Measurements from ENCODE around the gene U2AF1. TPM values are rescaled to one million over a fixed set of nuclear protein-coding genes. Genes with fewer than 3 reads are reported as not detected.
A peak's percentile ranks its signal among the peaks of the same experiment; 100 is the strongest.
"Not testable (repeated sequence)": the region's sequence is repeated elsewhere in the genome, so short reads cannot be mapped to it uniquely, and the experiment has no call there.

The U2AF1 gene
- polyA plus RNA-seq, 2 of the 4 experiments (the other 2 are of a cell fraction): 98.7 to 103 TPM

- FAIRE-seq, POLR2A ChIA-PET, ATAC-seq: not testable (repeated sequence)
Observed at GRCh38 chr21:43109006-43109405, 1.6 kb upstream of the U2AF1 start.

GRCh38 chr21:43108177-43108576 lies 807 bp upstream of the U2AF1 start:
- H3K27ac ChIP-seq; CTCF ChIA-PET; ATAC-seq; DNase-seq (ENCODE audit: low read depth in 1 of 2, low spot score in 1 of 2); POLR2A ChIA-PET; H3K4me3 ChIP-seq; H3K9me3 ChIP-seq; H3K4me2 ChIP-seq; FAIRE-seq; H3K4me1 ChIP-seq: not testable (repeated sequence)
- no CpG with 5 or more reads among the region's 17 CpGs for WGBS (ENCODE audit: missing lambda C conversion rate)

More at GRCh38 chr21:43109006-43109405, 1.6 kb upstream of the U2AF1 start:
- H3K9me3 ChIP-seq; H3K4me1 ChIP-seq; DNase-seq (ENCODE audit: low read depth in 1 of 2, low spot score in 1 of 2); H3K27ac ChIP-seq; H3K4me3 ChIP-seq; H3K4me2 ChIP-seq; CTCF ChIA-PET: not testable (repeated sequence)
- WGBS (ENCODE audit: missing lambda C conversion rate): no CpG with 5 or more reads among the region's 7 CpGs

DNA sequence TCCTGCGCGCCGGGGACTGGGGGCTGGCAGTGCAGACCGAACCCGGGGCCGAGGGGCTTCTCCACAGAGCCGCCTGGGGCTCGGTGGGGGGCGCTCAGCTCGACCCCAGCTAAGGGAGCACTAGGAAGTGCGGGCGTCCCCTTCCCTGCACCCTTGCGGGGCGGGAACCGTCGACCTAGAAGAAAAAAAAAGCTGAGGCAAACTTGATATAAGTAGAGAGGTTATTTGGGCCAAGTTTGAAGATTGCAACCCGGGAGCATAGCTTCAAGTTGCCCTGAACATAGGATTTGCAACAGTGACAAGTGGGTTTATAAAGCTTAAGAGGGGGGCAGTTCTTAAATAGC lies 396 bp upstream of the U2AF1 start:
- no CpG with 5 or more reads among the region's 17 CpGs for WGBS (ENCODE audit: missing lambda C conversion rate)
- H3K27ac ChIP-seq; CTCF ChIA-PET; H3K4me2 ChIP-seq; H3K9me3 ChIP-seq; DNase-seq (ENCODE audit: low read depth in 1 of 2, low spot score in 1 of 2); FAIRE-seq; POLR2A ChIA-PET; H3K4me1 ChIP-seq; H3K4me3 ChIP-seq: not testable (repeated sequence)
- peak in 1 of 2 experiments; percentile 75; a peak in 1 of 6 replicates for ATAC-seq

DNA sequence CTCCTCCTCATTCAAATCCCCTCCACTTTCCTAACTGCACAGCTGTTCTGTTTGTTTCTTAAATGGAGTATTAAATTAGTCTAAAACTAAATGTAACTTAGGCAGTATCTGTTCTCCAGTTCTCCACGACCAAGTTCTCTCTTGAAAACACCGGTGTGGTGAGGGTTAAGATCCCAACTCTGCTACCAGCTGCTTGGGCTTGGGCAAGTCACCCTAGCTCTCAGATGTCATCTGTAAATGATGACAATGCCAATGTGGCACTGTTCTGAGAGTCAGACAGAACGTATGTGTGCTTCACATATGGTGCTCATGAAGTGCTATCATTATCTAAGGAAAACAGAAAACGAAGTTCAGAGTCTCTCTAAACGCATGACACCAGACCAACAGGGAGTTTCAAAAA lies 2.7 kb downstream of the U2AF1 start:
- WGBS (ENCODE audit: missing lambda C conversion rate): 86% methylated on average over 2 of the region's 5 CpGs
- FAIRE-seq, POLR2A ChIA-PET: not testable (repeated sequence)

GRCh38 chr21:43102281-43102680 lies 5.1 kb downstream of the U2AF1 start:
- POLR2A ChIA-PET; H3K4me1 ChIP-seq; H3K4me3 ChIP-seq; H3K9me3 ChIP-seq; DNase-seq (ENCODE audit: low read depth in 1 of 2, low spot score in 1 of 2); FAIRE-seq; ATAC-seq; H3K4me2 ChIP-seq; H3K27ac ChIP-seq; CTCF ChIA-PET: not testable (repeated sequence)
- no CpG with 5 or more reads among the region's 4 CpGs for WGBS (ENCODE audit: missing lambda C conversion rate)

More for the DNA sequence above, 2.7 kb downstream of the U2AF1 start:
- H3K4me1 ChIP-seq; H3K9me3 ChIP-seq; DNase-seq (ENCODE audit: low read depth in 1 of 2, low spot score in 1 of 2); H3K4me2 ChIP-seq; ATAC-seq; CTCF ChIA-PET; H3K4me3 ChIP-seq; H3K27ac ChIP-seq: not testable (repeated sequence)

- DNase-seq (ENCODE audit: low read depth in 1 of 2, low spot score in 1 of 2); H3K9me3 ChIP-seq; ATAC-seq; H3K27ac ChIP-seq; H3K4me1 ChIP-seq; POLR2A ChIA-PET; H3K4me3 ChIP-seq; H3K4me2 ChIP-seq; FAIRE-seq; CTCF ChIA-PET: not testable (repeated sequence)
- WGBS (ENCODE audit: missing lambda C conversion rate): no CpG with 5 or more reads among the region's 5 CpGs
Observed at GRCh38 chr21:43101676-43102075, 5.7 kb downstream of the U2AF1 start.

DNA sequence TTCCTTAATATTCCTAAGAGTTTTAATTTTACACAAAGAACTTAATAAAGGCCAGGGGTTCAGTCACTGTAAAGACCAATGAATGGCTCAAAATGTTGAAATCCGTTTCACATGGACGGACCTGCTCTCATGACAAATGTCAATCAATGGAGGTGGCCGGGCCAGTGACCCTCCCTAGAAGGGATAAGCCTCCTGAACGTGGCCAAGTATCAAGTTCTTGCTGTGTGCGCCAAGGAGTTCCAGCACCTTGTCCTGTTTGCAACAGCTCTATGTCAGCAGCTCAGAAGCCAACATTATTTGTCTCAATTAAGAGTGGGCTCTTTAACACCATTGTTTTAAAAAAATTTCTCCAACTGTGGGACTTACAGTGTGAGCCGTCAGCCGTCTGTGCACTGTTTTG lies 6.4 kb downstream of the U2AF1 start:
- H3K9me3 ChIP-seq; FAIRE-seq; H3K27ac ChIP-seq; POLR2A ChIA-PET; DNase-seq (ENCODE audit: low read depth in 1 of 2, low spot score in 1 of 2); H3K4me3 ChIP-seq; H3K4me1 ChIP-seq; CTCF ChIA-PET; H3K4me2 ChIP-seq; ATAC-seq: not testable (repeated sequence)
- WGBS (ENCODE audit: missing lambda C conversion rate): no CpG with 5 or more reads among the region's 7 CpGs

- FAIRE-seq; H3K4me1 ChIP-seq; H3K4me2 ChIP-seq; POLR2A ChIA-PET; H3K27ac ChIP-seq; CTCF ChIA-PET; DNase-seq (ENCODE audit: low read depth in 1 of 2, low spot score in 1 of 2); H3K9me3 ChIP-seq; H3K4me3 ChIP-seq: not testable (repeated sequence)
- WGBS (ENCODE audit: missing lambda C conversion rate): no CpG with 5 or more reads among the region's 16 CpGs
- peak; percentile 65 to 71; a peak in 5 of 6 replicates for ATAC-seq
Observed at GRCh38 chr21:43091979-43092614, 15.3 kb downstream of the U2AF1 start.

DNA sequence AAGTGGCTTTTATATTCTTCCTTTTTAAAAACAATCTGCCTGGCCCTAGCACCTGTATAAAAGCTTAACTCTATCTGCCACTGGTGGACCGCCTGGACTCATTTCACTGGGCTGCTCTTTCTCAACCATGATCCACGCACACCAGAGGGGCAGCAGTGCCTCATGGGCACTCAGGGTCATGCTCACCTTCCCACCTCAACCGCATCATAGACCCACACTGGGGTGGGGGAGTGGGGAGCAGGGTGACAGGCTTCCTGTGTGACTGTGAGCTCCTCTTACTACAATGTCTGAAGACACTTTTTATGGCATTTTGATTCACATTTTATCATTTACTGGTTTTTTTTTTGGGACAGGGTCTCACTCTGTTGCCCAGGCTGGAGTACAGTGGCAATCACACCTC lies 16.4 kb downstream of the U2AF1 start:
- ATAC-seq; POLR2A ChIA-PET; DNase-seq (ENCODE audit: low read depth in 1 of 2, low spot score in 1 of 2); H3K4me2 ChIP-seq; H3K27ac ChIP-seq; CTCF ChIA-PET; H3K9me3 ChIP-seq; H3K4me1 ChIP-seq; FAIRE-seq; H3K4me3 ChIP-seq: not testable (repeated sequence)
- WGBS (ENCODE audit: missing lambda C conversion rate): no CpG with 5 or more reads among the region's 3 CpGs

DNA sequence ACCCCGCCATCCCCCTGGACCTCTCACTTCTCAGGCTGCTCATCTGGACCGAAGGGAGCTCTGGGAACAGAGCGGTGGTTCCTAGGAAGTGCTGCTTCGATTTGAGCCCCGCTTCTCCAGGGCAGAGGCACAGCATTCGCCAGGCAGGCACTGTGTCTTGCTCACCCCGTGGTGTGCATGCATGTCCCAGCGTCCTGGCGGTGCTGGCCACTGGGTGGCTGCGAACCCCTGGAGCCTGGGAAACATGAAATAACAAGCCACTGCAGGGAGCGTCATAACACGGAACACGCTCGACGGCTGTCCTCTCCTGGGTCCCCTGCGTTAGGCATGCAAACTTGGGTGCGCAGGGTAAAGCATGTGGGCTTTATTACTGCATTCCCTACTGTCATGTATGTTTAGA lies 17.9 kb downstream of the U2AF1 start:
- H3K27ac ChIP-seq; H3K9me3 ChIP-seq; POLR2A ChIA-PET; FAIRE-seq; CTCF ChIA-PET; DNase-seq (ENCODE audit: low read depth in 1 of 2, low spot score in 1 of 2); H3K4me2 ChIP-seq; H3K4me3 ChIP-seq; H3K4me1 ChIP-seq: not testable (repeated sequence)
- peak in 1 of 2 experiments; percentile 41; a peak in 3 of 6 replicates for ATAC-seq
- WGBS (ENCODE audit: missing lambda C conversion rate): no CpG with 5 or more reads among the region's 17 CpGs

GRCh38 chr21:43082587-43083300 lies 24.6 kb downstream of the U2AF1 start:
- H3K4me1 ChIP-seq; POLR2A ChIA-PET; H3K27ac ChIP-seq; ATAC-seq; H3K4me2 ChIP-seq; H3K9me3 ChIP-seq; FAIRE-seq; DNase-seq (ENCODE audit: low read depth in 1 of 2, low spot score in 1 of 2); CTCF ChIA-PET; H3K4me3 ChIP-seq: not testable (repeated sequence)
- WGBS (ENCODE audit: missing lambda C conversion rate): no CpG with 5 or more reads among the region's 24 CpGs

DNA sequence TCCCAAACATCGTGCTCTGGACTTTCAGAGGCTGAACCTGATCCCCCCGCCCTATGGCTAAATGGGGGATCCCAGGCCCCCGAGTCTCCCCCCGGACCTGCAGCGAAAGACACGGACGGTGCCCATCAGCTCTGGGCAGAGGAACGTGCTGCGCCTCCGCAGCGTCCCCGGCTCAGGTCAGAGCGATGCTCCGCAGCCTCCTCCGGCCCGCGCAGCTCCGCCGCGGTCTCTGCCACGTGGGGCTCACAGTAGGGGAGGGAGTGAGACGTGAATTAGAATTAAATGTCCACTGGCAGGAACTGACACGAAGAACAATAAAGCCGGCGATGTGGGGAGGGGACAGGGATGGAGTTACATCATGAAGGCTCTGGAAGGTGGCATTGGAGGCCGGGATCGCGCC lies 30.7 kb downstream of the U2AF1 start:
- H3K4me3 ChIP-seq; H3K4me1 ChIP-seq; FAIRE-seq; H3K4me2 ChIP-seq; H3K27ac ChIP-seq; POLR2A ChIA-PET; H3K9me3 ChIP-seq; CTCF ChIA-PET; DNase-seq (ENCODE audit: low read depth in 1 of 2, low spot score in 1 of 2): not testable (repeated sequence)
- WGBS (ENCODE audit: missing lambda C conversion rate): no CpG with 5 or more reads among the region's 28 CpGs
- peak; percentile 5 to 38; a peak in 3 of 6 replicates for ATAC-seq

All from A549 (cell line).